ENCODE results near the gene SORL1-AS1.

The SORL1-AS1 gene

DNA sequence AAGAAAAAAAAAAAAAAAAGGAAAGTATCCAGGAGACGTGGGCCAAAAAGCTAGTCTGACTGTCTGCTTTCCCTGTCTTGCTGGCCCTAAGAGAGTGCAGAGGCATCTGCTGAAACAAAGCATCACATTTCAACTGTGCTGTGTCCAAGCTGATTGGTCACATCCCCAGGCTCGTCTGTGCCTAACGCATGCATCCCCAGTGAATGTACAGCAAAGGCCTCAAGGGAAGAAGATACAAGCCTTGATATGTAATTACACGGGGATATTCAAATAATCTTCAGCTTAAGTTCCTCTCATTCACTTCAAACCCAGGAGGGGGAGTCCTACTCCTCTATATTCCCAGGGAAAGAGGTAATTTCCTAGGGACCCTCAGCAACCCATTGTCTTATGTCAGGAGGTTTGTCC is 6.0 kb downstream of the SORL1-AS1 start:
- peak; percentile 59 for ATAC-seq
- H3K9me3 Mint-ChIP-seq = peaks cover 4% of the 10 kb centered on the region
- peaks cover 3% of the 10 kb centered on the region; the same call in 1 of the 2 replicates for H3K36me3 Mint-ChIP-seq
- peaks cover 68% of the 10 kb centered on the region for H3K4me1 Mint-ChIP-seq
- TF ChIP-seq ZMAT4 (CRISPR knock-in tag; IDR thresholded peaks at IDR 0.05) = no peak
- H3K27me3 Mint-ChIP-seq (ENCODE audit: low read depth) = peaks cover 15% of the 10 kb centered on the region
- H3K4me3 Mint-ChIP-seq = no peak overlapping the region
- DNase-seq (ENCODE audit: low spot score) = no peak
- POLR2A ChIA-PET = interaction anchor here (0.6 to 1.1 kb wide), 2 partner anchors 21 to 145 kb away, joined by 3 read pairs; no protein-coding TSS in a partner anchor
- H3K27ac Mint-ChIP-seq = no peak overlapping the region; the same call in 1 of the 2 replicates
- CTCF ChIA-PET = interaction anchor here (0.6 to 1.5 kb wide), 13 partner anchors 11 to 145 kb away, joined by 3 to 8 read pairs (median 3); no protein-coding TSS in a partner anchor

DNA sequence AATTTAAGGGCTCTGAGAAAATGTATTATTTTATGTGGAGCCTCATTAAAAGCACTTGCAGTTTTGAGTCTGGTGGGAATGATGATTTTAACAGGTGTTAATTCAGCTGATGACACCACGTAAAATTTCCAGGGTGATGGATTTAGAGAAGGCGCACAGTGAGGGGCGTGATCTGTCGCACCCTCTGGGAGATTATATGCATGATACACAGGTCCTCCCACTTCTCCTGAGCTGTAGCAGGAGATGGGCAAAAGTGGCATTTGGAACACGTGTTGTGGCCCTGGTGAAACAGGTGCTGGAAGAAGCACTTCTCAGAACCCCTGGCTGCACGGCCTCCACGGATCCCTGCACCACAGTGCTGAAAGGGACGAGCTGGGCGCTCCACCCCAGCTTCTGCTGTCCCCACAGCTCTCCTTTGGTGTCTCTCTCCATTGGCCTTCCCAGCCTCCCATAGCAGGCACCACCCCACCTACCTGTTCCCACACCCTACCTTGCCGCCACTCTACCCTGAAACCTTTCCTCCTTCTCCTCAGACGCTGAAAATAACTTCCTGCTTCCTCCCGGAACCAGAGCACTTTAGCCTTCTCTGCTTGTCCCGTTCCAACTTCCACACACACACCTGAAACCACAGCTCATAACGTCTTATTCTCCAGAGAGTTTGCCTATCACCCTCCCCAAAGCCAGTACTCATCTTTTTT is 7.5 kb downstream of the SORL1-AS1 start:
- Mint-ChIP-seq H3K27ac (peak overlapping the region; percentile 11; the same call in 1 of the 2 replicates), H3K9me3 (peaks cover 4% of the 10 kb centered on the region), H3K4me3 (no peak overlapping the region), H3K36me3 (peaks cover 3% of the 10 kb centered on the region; the same call in 1 of the 2 replicates), H3K4me1 (peaks cover 54% of the 10 kb centered on the region), H3K27me3 (ENCODE audit: low read depth) (peaks cover 3% of the 10 kb centered on the region; the same call in 1 of the 2 replicates)
- DNase-seq (ENCODE audit: low spot score) = no peak
- CTCF ChIA-PET = no interaction called here
- ATAC-seq = no peak
- POLR2A ChIA-PET = no interaction called here
- no peak for TF ChIP-seq SMAD3 (CRISPR knock-in tag; IDR thresholded peaks at IDR 0.05; ENCODE audit: borderline replicate concordance)
- TF ChIP-seq NR2C2 (CRISPR knock-in tag; IDR thresholded peaks at IDR 0.05) = no peak
- TF ChIP-seq CDX4 (CRISPR knock-in tag; IDR thresholded peaks at IDR 0.05; ENCODE audit: borderline replicate concordance) = no peak

GRCh38 chr11:121444526-121444925 is 8.2 kb downstream of the SORL1-AS1 start:
- H3K27ac Mint-ChIP-seq = no peak overlapping the region
- TF ChIP-seq, protein P1, sequence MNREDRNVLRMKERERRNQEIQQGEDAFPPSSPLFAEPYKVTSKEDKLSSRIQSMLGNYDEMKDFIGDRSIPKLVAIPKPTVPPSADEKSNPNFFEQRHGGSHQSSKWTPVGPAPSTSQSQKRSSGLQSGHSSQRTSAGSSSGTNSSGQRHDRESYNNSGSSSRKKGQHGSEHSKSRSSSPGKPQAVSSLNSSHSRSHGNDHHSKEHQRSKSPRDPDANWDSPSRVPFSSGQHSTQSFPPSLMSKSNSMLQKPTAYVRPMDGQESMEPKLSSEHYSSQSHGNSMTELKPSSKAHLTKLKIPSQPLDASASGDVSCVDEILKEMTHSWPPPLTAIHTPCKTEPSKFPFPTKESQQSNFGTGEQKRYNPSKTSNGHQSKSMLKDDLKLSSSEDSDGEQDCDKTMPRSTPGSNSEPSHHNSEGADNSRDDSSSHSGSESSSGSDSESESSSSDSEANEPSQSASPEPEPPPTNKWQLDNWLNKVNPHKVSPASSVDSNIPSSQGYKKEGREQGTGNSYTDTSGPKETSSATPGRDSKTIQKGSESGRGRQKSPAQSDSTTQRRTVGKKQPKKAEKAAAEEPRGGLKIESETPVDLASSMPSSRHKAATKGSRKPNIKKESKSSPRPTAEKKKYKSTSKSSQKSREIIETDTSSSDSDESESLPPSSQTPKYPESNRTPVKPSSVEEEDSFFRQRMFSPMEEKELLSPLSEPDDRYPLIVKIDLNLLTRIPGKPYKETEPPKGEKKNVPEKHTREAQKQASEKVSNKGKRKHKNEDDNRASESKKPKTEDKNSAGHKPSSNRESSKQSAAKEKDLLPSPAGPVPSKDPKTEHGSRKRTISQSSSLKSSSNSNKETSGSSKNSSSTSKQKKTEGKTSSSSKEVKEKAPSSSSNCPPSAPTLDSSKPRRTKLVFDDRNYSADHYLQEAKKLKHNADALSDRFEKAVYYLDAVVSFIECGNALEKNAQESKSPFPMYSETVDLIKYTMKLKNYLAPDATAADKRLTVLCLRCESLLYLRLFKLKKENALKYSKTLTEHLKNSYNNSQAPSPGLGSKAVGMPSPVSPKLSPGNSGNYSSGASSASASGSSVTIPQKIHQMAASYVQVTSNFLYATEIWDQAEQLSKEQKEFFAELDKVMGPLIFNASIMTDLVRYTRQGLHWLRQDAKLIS (CRISPR knock-in tag; IDR thresholded peaks at IDR 0.05; ENCODE audit: borderline replicate concordance) = no peak
- TF ChIP-seq CREB1 (CRISPR knock-in tag; IDR thresholded peaks at IDR 0.05) (no peak), SMAD4 (CRISPR knock-in tag; IDR thresholded peaks at IDR 0.05) (no peak), ZNF121 (CRISPR knock-in tag; IDR thresholded peaks at IDR 0.05) (no peak), ZNF219 (CRISPR knock-in tag; IDR thresholded peaks at IDR 0.05; ENCODE audit: borderline replicate concordance) (no peak), JAZF1 (CRISPR knock-in tag; IDR thresholded peaks at IDR 0.05) (no peak), ATF2 (CRISPR knock-in tag; IDR thresholded peaks at IDR 0.05; ENCODE audit: borderline replicate concordance, low read depth) (no peak), CDX4 (CRISPR knock-in tag; IDR thresholded peaks at IDR 0.05; ENCODE audit: borderline replicate concordance) (no peak), RORB (CRISPR knock-in tag; IDR thresholded peaks at IDR 0.05) (no peak)
- ATAC-seq (no peak), DNase-seq (ENCODE audit: low spot score) (no peak)
- H3K27me3 Mint-ChIP-seq (ENCODE audit: low read depth) = peaks cover 3% of the 10 kb centered on the region; the same call in 1 of the 2 replicates
- H3K4me1 Mint-ChIP-seq = peaks cover 48% of the 10 kb centered on the region
- peaks cover 3% of the 10 kb centered on the region; the same call in 1 of the 2 replicates for H3K36me3 Mint-ChIP-seq
- ChIA-PET CTCF (no interaction called here), POLR2A (no interaction called here)
- no peak overlapping the region for H3K4me3 Mint-ChIP-seq
- H3K9me3 Mint-ChIP-seq = peaks cover 4% of the 10 kb centered on the region

All from WTC11 (cell line).